Neuronal stem cell (in vitro differentiated cells): ENCODE data around the gene BMAL1.

ENCODE experiments used
- DNase-seq: peaks from one replicate; pipeline ENCODE4 v3.0.0-alpha.2; 2013; ENCODE audit warnings: low spot score
- H2AFZ ChIP-seq: one replicate; pipeline ENCODE4 v1.6.1; 2013; ENCODE audit warnings: mild to moderate bottlenecking, low read length, inconsistent platforms
- H2AK5ac ChIP-seq: 2 replicates; pipeline ENCODE4 v1.6.1; 2013; ENCODE audit warnings: low read depth, mild to moderate bottlenecking, inconsistent platforms, low read length, moderate library complexity, mixed read lengths
- H2BK120ac ChIP-seq: 2 replicates; pipeline ENCODE4 v1.6.1; 2013; ENCODE audit warnings: low read depth, mild to moderate bottlenecking, inconsistent platforms, low read length, moderate library complexity, mixed read lengths
- H2BK12ac ChIP-seq: one replicate; pipeline ENCODE4 v1.6.1; 2013; ENCODE audit warnings: low read length, inconsistent platforms
- H2BK15ac ChIP-seq: 2 replicates; pipeline ENCODE4 v1.6.1; 2013; ENCODE audit warnings: mild to moderate bottlenecking, low read length, inconsistent platforms, mixed read lengths
- H2BK5ac ChIP-seq: one replicate; pipeline ENCODE4 v1.6.1; 2013; ENCODE audit warnings: inconsistent platforms, mild to moderate bottlenecking, low read length, moderate library complexity
- H3K14ac ChIP-seq: one replicate; pipeline ENCODE4 v1.6.1; 2013; ENCODE audit warnings: low read length, inconsistent platforms
- H3K18ac ChIP-seq: 2 replicates; pipeline ENCODE4 v1.6.1; 2013; ENCODE audit warnings: low read length, inconsistent platforms
- H3K23ac ChIP-seq: 2 replicates; pipeline ENCODE4 v1.6.1; 2013; ENCODE audit warnings: low read depth, mild to moderate bottlenecking, mixed read lengths, low read length, inconsistent platforms; ENCODE audit not compliant: poor library complexity
- H3K27ac ChIP-seq: replicated peaks from 3 replicates; pipeline ENCODE4 v1.5.1; 2013; ENCODE audit warnings: low read length, inconsistent platforms
- H3K27me3 ChIP-seq, 3 experiments: 2 replicates each; pipeline ENCODE4 v1.6.1; 2013; ENCODE audit warnings: low read length in 3 of 3, mild to moderate bottlenecking in 2 of 3, inconsistent platforms in 1 of 3, low read depth in 1 of 3, mixed read lengths in 1 of 3, moderate library complexity in 1 of 3; ENCODE audit not compliant: control insufficient read depth in 3 of 3, insufficient read depth in 3 of 3
- H3K36me3 ChIP-seq, 2 donors: replicated peaks in 1 of 2; 2 replicates each; pipeline ENCODE4 v1.6.1; 2013; ENCODE audit warnings: low read length in 2 of 2; ENCODE audit not compliant: control insufficient read depth in 2 of 2, insufficient read depth in 2 of 2
- H3K4ac ChIP-seq: 2 replicates; pipeline ENCODE4 v1.6.1; 2013; ENCODE audit warnings: inconsistent platforms, mild to moderate bottlenecking, low read length, moderate library complexity
- H3K4me1 ChIP-seq, 2 donors: 1 replicate in 1 of 2; 2 replicates in 1 of 2; pipeline ENCODE4 v1.6.1; 2013; ENCODE audit warnings: low read length in 2 of 2, low read depth in 1 of 2; ENCODE audit not compliant: control insufficient read depth in 2 of 2, insufficient read depth in 1 of 2
- H3K4me2 ChIP-seq: one replicate; pipeline ENCODE4 v1.6.1; 2013; ENCODE audit warnings: mild to moderate bottlenecking, low read length, inconsistent platforms; ENCODE audit not compliant: insufficient read depth, poor library complexity, severe bottlenecking
- H3K4me3 ChIP-seq, 2 donors: 2 replicates each; pipeline ENCODE4 v1.5.1; 2013; ENCODE audit warnings: low read length in 2 of 2, mild to moderate bottlenecking in 2 of 2, inconsistent platforms in 1 of 2, moderate library complexity in 1 of 2
- H3K79me1 ChIP-seq: one replicate; pipeline ENCODE4 v1.6.1; 2013; ENCODE audit warnings: low read depth, mild to moderate bottlenecking, inconsistent platforms, low read length, moderate library complexity
- H3K9ac ChIP-seq: one replicate; pipeline ENCODE4 v1.6.1; 2013; ENCODE audit warnings: mild to moderate bottlenecking, low read depth, low read length, inconsistent platforms; ENCODE audit not compliant: poor library complexity
- H3K9me3 ChIP-seq, 2 donors: replicated peaks in 1 of 2; 2 replicates each; pipeline versions ENCODE3 to v1.6.1; 2013; ENCODE audit warnings: low read length in 2 of 2, mild to moderate bottlenecking in 2 of 2, inconsistent platforms in 1 of 2, low read depth in 1 of 2, mixed read lengths in 1 of 2, moderate library complexity in 1 of 2; ENCODE audit not compliant: control insufficient read depth in 2 of 2, insufficient read depth in 1 of 2
- H4K8ac ChIP-seq: one replicate; pipeline ENCODE4 v1.6.1; 2013; ENCODE audit warnings: low read depth, mild to moderate bottlenecking, inconsistent platforms, low read length, moderate library complexity
- H4K91ac ChIP-seq: one replicate; pipeline ENCODE4 v1.6.1; 2013; ENCODE audit warnings: low read length, low read depth, mild to moderate bottlenecking, inconsistent platforms; ENCODE audit not compliant: poor library complexity
- WGBS, 2 donors: extraction: QIAGEN DNeasy Blood & Tissue Kit; methylation state at CpG; one replicate each; pipeline ENCODE4 v1.1.7; 2013; ENCODE audit warnings: missing lambda C conversion rate in 2 of 2, mixed read lengths in 1 of 2; ENCODE audit not compliant: insufficient read length in 2 of 2, insufficient replicate concordance in 1 of 2; ENCODE audit errors: extremely low coverage in 2 of 2; 5-methylcytosine and 5-hydroxymethylcytosine counted together

The BMAL1 gene

GRCh38 chr11:13287681-13288080, 10.1 kb downstream of the BMAL1 start:
- no peak for DNase-seq
- Histone ChIP-seq H2AFZ (no peak overlapping the region), H2BK15ac (no peak overlapping the region), H3K36me3 (no peaks in the 10 kb centered on the region), H4K8ac (no peak overlapping the region), H3K18ac (no peak overlapping the region), H2BK5ac (no peak overlapping the region), H3K4ac (no peak overlapping the region), H3K27ac (no peak overlapping the region), H3K27me3 (no peaks in the 10 kb centered on the region), H2BK120ac (no peak overlapping the region), H3K4me2 (no peak overlapping the region), H2AK5ac (no peak overlapping the region), H3K4me1 (peaks cover 2 to 11% of the 10 kb centered on the region in 2 donors), H3K14ac (no peak overlapping the region), H3K79me1 (no peaks in the 10 kb centered on the region), H3K9ac (no peak overlapping the region), H3K9me3 (no peaks in the 10 kb centered on the region), H3K4me3 (no peak overlapping the region), H2BK12ac (no peak overlapping the region), H4K91ac (no peak overlapping the region), H3K23ac (no peak overlapping the region)
- no CpG with 5 or more reads among the region's 1 CpG for WGBS, 2 donors

- no peak overlapping the region for H3K4ac ChIP-seq
- no peak overlapping the region for H3K18ac ChIP-seq
- no peak overlapping the region for H2BK120ac ChIP-seq
- no peaks in the 10 kb centered on the region for H3K27me3 ChIP-seq
- no peak overlapping the region for H3K4me2 ChIP-seq
- no peak overlapping the region for H3K4me3 ChIP-seq
- no peak overlapping the region for H3K23ac ChIP-seq
- no peaks in the 10 kb centered on the region for H3K36me3 ChIP-seq
- no peak overlapping the region for H2BK5ac ChIP-seq
- H2BK12ac ChIP-seq: no peak overlapping the region
- H3K14ac ChIP-seq: no peak overlapping the region
- H4K8ac ChIP-seq: no peak overlapping the region
- H4K91ac ChIP-seq: no peak overlapping the region
- no peak overlapping the region for H2AFZ ChIP-seq
- no peak overlapping the region for H2BK15ac ChIP-seq
- no peak overlapping the region for H3K9ac ChIP-seq
- H3K27ac ChIP-seq: no peak overlapping the region
- H3K4me1 ChIP-seq: peaks cover 2 to 11% of the 10 kb centered on the region in 2 donors
- no peaks in the 10 kb centered on the region for H3K9me3 ChIP-seq
- H3K79me1 ChIP-seq: no peaks in the 10 kb centered on the region
- no CpG with 5 or more reads among the region's 3 CpGs for WGBS, 2 donors
- no peak for DNase-seq
- H2AK5ac ChIP-seq: no peak overlapping the region
Measured at GRCh38 chr11:13288375-13289029, 10.9 kb downstream of the BMAL1 start.

GRCh38 chr11:13289081-13289480, 11.5 kb downstream of the BMAL1 start:
- Histone ChIP-seq H3K9me3 (no peaks in the 10 kb centered on the region), H3K36me3 (no peaks in the 10 kb centered on the region), H2BK15ac (no peak overlapping the region), H2BK12ac (no peak overlapping the region), H2BK120ac (no peak overlapping the region), H2BK5ac (no peak overlapping the region), H3K27me3 (no peaks in the 10 kb centered on the region), H3K4me1 (peaks cover 0 to 7% of the 10 kb centered on the region in 2 donors), H3K79me1 (no peaks in the 10 kb centered on the region), H3K4me2 (no peak overlapping the region), H3K23ac (no peak overlapping the region), H3K14ac (no peak overlapping the region), H3K18ac (no peak overlapping the region), H3K9ac (no peak overlapping the region), H2AK5ac (no peak overlapping the region), H3K4me3 (no peak overlapping the region), H3K27ac (no peak overlapping the region), H3K4ac (no peak overlapping the region), H4K91ac (no peak overlapping the region), H2AFZ (no peak overlapping the region), H4K8ac (no peak overlapping the region)
- no peak for DNase-seq
- no CpG with 5 or more reads among the region's 1 CpG for WGBS, 2 donors

- Histone ChIP-seq H3K23ac (no peak overlapping the region), H3K27ac (no peak overlapping the region), H2BK12ac (no peak overlapping the region), H3K4me1 (peaks cover 0 to 6% of the 10 kb centered on the region in 2 donors), H3K4ac (no peak overlapping the region), H2BK15ac (no peak overlapping the region), H2AFZ (no peak overlapping the region), H3K4me3 (no peak overlapping the region), H3K79me1 (no peaks in the 10 kb centered on the region), H3K18ac (no peak overlapping the region), H4K91ac (no peak overlapping the region), H2BK5ac (no peak overlapping the region), H2BK120ac (no peak overlapping the region), H4K8ac (no peak overlapping the region), H3K9ac (no peak overlapping the region), H3K36me3 (no peaks in the 10 kb centered on the region), H3K14ac (no peak overlapping the region), H2AK5ac (no peak overlapping the region), H3K4me2 (no peak overlapping the region), H3K9me3 (no peaks in the 10 kb centered on the region), H3K27me3 (no peaks in the 10 kb centered on the region)
- DNase-seq: no peak
- WGBS, 2 donors: no CpG with 5 or more reads among the region's 5 CpGs
Measured at GRCh38 chr11:13290221-13290980, 12.8 kb downstream of the BMAL1 start.
